Measurements from ENCODE around the gene SLC22A12. TPM values are rescaled to one million over a fixed set of nuclear protein-coding genes. Genes with fewer than 3 reads are reported as not detected.
A peak's percentile ranks its signal among the peaks of the same experiment; 100 is the strongest.

SLC22A12 gene
- total RNA-seq, 6 experiments from 2014 or later: 0.22 to 0.80 (median 0.74) TPM; not detected in 3

DNA sequence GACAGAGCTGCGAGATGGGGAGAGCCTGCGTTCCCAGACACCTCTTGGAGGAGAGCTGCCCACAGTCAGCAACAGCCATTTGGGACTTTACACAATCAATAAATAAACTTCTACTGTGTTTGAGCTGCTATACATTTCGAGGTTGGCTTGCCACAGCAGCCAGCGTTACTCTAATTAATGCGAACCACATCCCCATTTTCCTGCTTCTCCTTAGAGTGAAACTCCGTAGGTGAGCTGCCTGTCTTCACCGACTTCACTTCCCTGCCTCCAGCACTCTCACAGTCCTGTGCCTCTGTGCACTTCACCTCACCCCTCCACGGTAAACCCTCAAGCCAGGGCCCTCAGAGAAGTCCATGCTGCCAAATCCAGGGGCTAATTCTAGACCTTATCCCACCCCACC, 5.9 kb upstream of the SLC22A12 start:
- TF ChIP-seq POLR2A (IDR thresholded peaks at IDR 0.05) (no peak), CTCF (IDR thresholded peaks at IDR 0.05) (no peak)

GRCh38 chr11:64586366-64586765, 4.7 kb upstream of the SLC22A12 start:
- H3K36me3 ChIP-seq: no peaks in the 10 kb centered on the region
- intact Hi-C loops (cut with DNase I): no loop called here
- no peak overlapping the region for H3K4me3 ChIP-seq
- no peaks in the 10 kb centered on the region for H3K27me3 ChIP-seq
- H3K9me3 ChIP-seq: peaks cover 0 to 4% (median 0%) of the 10 kb centered on the region in 4 donors
- peaks cover 0 to 6% (median 0%) of the 10 kb centered on the region in 4 donors for H3K4me1 ChIP-seq
- TF ChIP-seq CTCF (IDR thresholded peaks at IDR 0.05): no peak
- TF ChIP-seq POLR2A (IDR thresholded peaks at IDR 0.05): no peak
- no peak overlapping the region for H3K27ac ChIP-seq
- ATAC-seq (no peak), DNase-seq (peak in 1 of 3 donors; percentile 12)

More for the DNA sequence above, 5.9 kb upstream of the SLC22A12 start:
- ATAC-seq: no peak
- intact Hi-C loops (cut with DNase I): no loop called here
- Histone ChIP-seq H3K9me3 (peaks cover 0 to 4% (median 0%) of the 10 kb centered on the region in 4 donors), H3K4me1 (no peaks in the 10 kb centered on the region), H3K27ac (no peak overlapping the region), H3K4me3 (no peak overlapping the region), H3K27me3 (no peaks in the 10 kb centered on the region), H3K36me3 (no peaks in the 10 kb centered on the region)
- peak in 2 of 3 donors; percentile 10 to 23 for DNase-seq
- 45% methylated on average over 6 of the region's 8 CpGs for WGBS (ENCODE audit: insufficient coverage, low coverage, low lambda C conversion rate, missing lambda C conversion rate)

DNA sequence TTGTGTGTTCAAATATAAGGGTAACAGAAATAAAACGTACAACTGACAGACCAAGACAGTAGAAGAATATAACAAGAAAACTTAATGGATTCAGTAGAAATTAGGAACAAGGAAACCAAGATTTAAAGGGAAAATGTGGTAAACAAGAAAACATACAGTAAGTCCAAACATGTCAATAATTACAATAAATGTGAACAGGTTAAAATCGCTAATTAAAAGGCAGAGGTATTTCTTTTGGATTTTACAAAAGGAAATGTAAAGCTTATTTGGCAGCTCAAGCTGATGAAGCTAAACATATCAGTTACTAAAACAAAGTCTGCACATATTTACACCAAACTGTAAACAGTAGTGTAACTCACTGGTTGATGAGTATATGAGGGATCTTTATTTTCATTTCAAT, 2.3 kb upstream of the SLC22A12 start:
- DNase-seq (no peak), ATAC-seq (no peak)
- intact Hi-C loops (cut with DNase I): no loop called here
- WGBS (ENCODE audit: insufficient coverage, low coverage, low lambda C conversion rate, missing lambda C conversion rate): 69% methylated on average over 2 of the region's 2 CpGs
- Histone ChIP-seq H3K4me3 (no peak overlapping the region), H3K27me3 (no peaks in the 10 kb centered on the region), H3K4me1 (peaks cover 0 to 7% (median 0%) of the 10 kb centered on the region in 4 donors), H3K27ac (no peak overlapping the region), H3K9me3 (peaks cover 0 to 4% (median 0%) of the 10 kb centered on the region in 4 donors), H3K36me3 (no peaks in the 10 kb centered on the region)
- TF ChIP-seq CTCF (IDR thresholded peaks at IDR 0.05) (no peak), POLR2A (IDR thresholded peaks at IDR 0.05) (no peak)

- ATAC-seq (peak in 2 of 4 donors; percentile 38 to 52), DNase-seq (peak; percentile 7 to 49 (median 35))
- H3K27me3 ChIP-seq: no peaks in the 10 kb centered on the region
- 60% methylated on average over 1 of the region's 36 CpGs for WGBS (ENCODE audit: insufficient coverage, low coverage, low lambda C conversion rate, missing lambda C conversion rate)
- H3K36me3 ChIP-seq: no peaks in the 10 kb centered on the region
- no peak overlapping the region for H3K27ac ChIP-seq
- no peak for TF ChIP-seq CTCF (IDR thresholded peaks at IDR 0.05)
- TF ChIP-seq POLR2A (IDR thresholded peaks at IDR 0.05): no peak
- intact Hi-C loops (cut with DNase I): no loop called here
- H3K9me3 ChIP-seq: peaks cover 0 to 4% (median 0%) of the 10 kb centered on the region in 4 donors
- H3K4me1 ChIP-seq: peaks cover 0 to 7% (median 0%) of the 10 kb centered on the region in 4 donors
- no peak overlapping the region for H3K4me3 ChIP-seq
Observed at GRCh38 chr11:64591257-64592233, 525 bp downstream of the SLC22A12 start.

All from right lobe of liver (tissue), 6 donors.